ENCODE results near the gene SMR3A.

GRCh38 chr4:70337886-70338420, 22.6 kb upstream of the SMR3A start:
- TF ChIP-seq CTCF (conservative IDR thresholded peaks at IDR 0.05; ENCODE audit: low read depth, low read length), result no peak
- TF ChIP-seq RFX5 (IDR thresholded peaks at IDR 0.05; ENCODE audit: low read depth, low read length), result no peak
- no peak for TF ChIP-seq POLR2A (IDR thresholded peaks at IDR 0.05; ENCODE audit: low read depth, low read length)
- no peak for TF ChIP-seq CHD1 (IDR thresholded peaks at IDR 0.05; ENCODE audit: low read depth, low read length)
- TF ChIP-seq RAD21 (IDR thresholded peaks at IDR 0.05; ENCODE audit: low read length), result no peak

All from IMR-90 (cell line).